K562 (cell line): ENCODE data around the gene ANAPC2. TPM values are rescaled to one million over a fixed set of nuclear protein-coding genes. Genes with fewer than 3 reads are reported as not detected.

ENCODE experiments used
- ARID1B ChIP-seq: fragments of 450-650 bp; IDR thresholded peaks from 2 replicates; pipeline ENCODE4 v1.6.1; 2016; ENCODE audit warnings: antibody characterized with exemption, mild to moderate bottlenecking, inconsistent platforms
- CHCHD3 ChIP-seq: fragments of 250-450 bp; sonication (Bioruptor Pico); IDR thresholded peaks from 2 replicates; pipeline ENCODE4 v2.1.2; 2022; ENCODE audit warnings: mild to moderate bottlenecking
- ELK1 ChIP-seq: sonication (generic); formaldehyde crosslinking; IDR thresholded peaks from 2 replicates; pipeline ENCODE4 v1.8.1; 2022; ENCODE audit warnings: missing genetic modification reagents
- FOXA1 ChIP-seq: fragments of 450-650 bp; IDR thresholded peaks from 2 replicates; pipeline ENCODE4 v1.6.1; 2016; ENCODE audit warnings: mild to moderate bottlenecking, borderline replicate concordance
- ID3 ChIP-seq, 2 experiments: fragments of 250-450 bp in 1 of 2; fragments of 450-650 bp in 1 of 2; sonication (Bioruptor Pico) in 1 of 2; IDR thresholded peaks; 2 replicates each; pipeline versions ENCODE4 v1.6.1 to v1.8.0; 2016 to 2021; ENCODE audit warnings: mild to moderate bottlenecking in 2 of 2, moderate library complexity in 2 of 2, missing compliant biosample characterization in 1 of 2, missing genetic modification characterization in 1 of 2
- KLF13 ChIP-seq: fragments of 450-650 bp; IDR thresholded peaks from 2 replicates; pipeline ENCODE4 v1.6.1; 2016; ENCODE audit warnings: missing genetic modification characterization, low read depth, mild to moderate bottlenecking, missing compliant biosample characterization, moderate library complexity, borderline replicate concordance
- MBD2 ChIP-seq: sonication (generic); IDR thresholded peaks from 2 replicates; pipeline ENCODE4 v1.6.1; 2016; ENCODE audit warnings: low read depth, borderline replicate concordance
- NFIC ChIP-seq: fragments of 450-650 bp; IDR thresholded peaks from 2 replicates; pipeline ENCODE4 v1.6.1; 2017; ENCODE audit warnings: mild to moderate bottlenecking, inconsistent platforms
- PPARD ChIP-seq: fragments of 250-450 bp; sonication (Bioruptor Pico); IDR thresholded peaks from 2 replicates; pipeline ENCODE4 v1.8.0; 2022; ENCODE audit warnings: inconsistent platforms, mild to moderate bottlenecking, moderate library complexity
- PRMT5 ChIP-seq: sonication (generic); formaldehyde crosslinking; IDR thresholded peaks from 2 replicates; pipeline ENCODE4 v1.5.0; 2020; ENCODE audit warnings: missing genetic modification reagents
- PYGO2 ChIP-seq: fragments of 450-650 bp; IDR thresholded peaks from 2 replicates; pipeline ENCODE4 v1.6.1; 2016; ENCODE audit warnings: mild to moderate bottlenecking, missing genetic modification characterization, moderate library complexity, missing compliant biosample characterization
- SMAD1 ChIP-seq: fragments of 150-350 bp; IDR thresholded peaks from 2 replicates; pipeline ENCODE4 v1.6.1; 2014; ENCODE audit warnings: low read length, low read depth; ENCODE audit not compliant: partially characterized antibody
- SOX6 ChIP-seq: fragments of 450-650 bp; IDR thresholded peaks from 2 replicates; pipeline ENCODE4 v1.6.1; 2014; ENCODE audit warnings: mild to moderate bottlenecking
- TRIM28 ChIP-seq: fragments of 450-650 bp; IDR thresholded peaks from 2 replicates; pipeline ENCODE4 v1.6.1; 2017
- ZNF311 ChIP-seq: fragments of 250-450 bp; sonication (Bioruptor Pico); IDR thresholded peaks from 2 replicates; pipeline ENCODE4 v1.4.0; 2020; ENCODE audit warnings: mild to moderate bottlenecking, moderate library complexity
- polyA plus RNA-seq, 8 experiments: library from polyadenylated mRNA; depleted of rRNA in 4 of 8; stranded (reverse) in 5 of 8; unstranded in 3 of 8; fragments of >200 nt; fragmentation: Nextera tagmentation in 2 of 8; fragmentation: Illumina TruSeq in 1 of 8; extraction: Ambion mirVana in 2 of 8; extraction: Trizol in 1 of 8; gene quantifications; 2 replicates each; pipeline versions ENCODE4 v1.2.1 to v1.2.3, GENCODE V29; 2011 to 2014; ENCODE audit warnings: inconsistent platforms in 1 of 8, missing spikeins in 1 of 8
- total RNA-seq, 7 experiments: library from RNA; depleted of rRNA in 6 of 7; stranded (reverse); fragments of >200 nt in 6 of 7; fragmentation: Illumina TruSeq in 2 of 7; extraction: Trizol in 2 of 7; gene quantifications; 2 replicates each; pipeline versions ENCODE4 v1.2.1 to v1.2.3, GENCODE V29; 2011 to 2021; ENCODE audit warnings: low replicate concordance in 1 of 7
- TF ChIP-seq, protein P1 (sequence below): sonication (generic); formaldehyde crosslinking; IDR thresholded peaks from 2 replicates; pipeline ENCODE4 v1.8.1; 2022; ENCODE audit warnings: missing genetic modification reagents
- TF ChIP-seq, protein P2 (sequence below): fragments of 450-650 bp; IDR thresholded peaks from 2 replicates; pipeline ENCODE4 v1.6.1; 2016
- TF ChIP-seq, protein P3 (sequence below), 2 experiments: fragments of 450-650 bp in 1 of 2; sonication (generic) in 1 of 2; formaldehyde crosslinking; conservative IDR thresholded peaks; 2 replicates each; pipeline versions ENCODE4 v1.4.0 to v1.8.1; 2020 to 2022; ENCODE audit warnings: mild to moderate bottlenecking in 1 of 2, missing genetic modification reagents in 1 of 2
- TF ChIP-seq, protein P4 (sequence below): IDR thresholded peaks from 3 replicates; pipeline ENCODE4 v1.6.1; 2011; ENCODE audit warnings: borderline replicate concordance, mild to moderate bottlenecking, moderate library complexity; ENCODE audit not compliant: insufficient read length; ENCODE audit errors: extremely low read depth

The ANAPC2 gene
- total and polyA plus RNA-seq, 9 of the 15 experiments (the other 6 are each of a cell fraction or from before 2014, with no cell fraction given), result 0.11 to 56.5 (median 17.1) TPM; not detected in 1

- no peak; the same call in 1 of the 2 replicates for TF ChIP-seq TRIM28
- TF ChIP-seq KLF13, result no peak; the same call in 1 of the 2 replicates
- peak; percentile 59; the same call in 1 of the 2 replicates for TF ChIP-seq SOX6
- TF ChIP-seq MBD2, result peak; percentile 88
- no peak for TF ChIP-seq ZNF311 (CRISPR knock-in tag)
- TF ChIP-seq, protein P1, sequence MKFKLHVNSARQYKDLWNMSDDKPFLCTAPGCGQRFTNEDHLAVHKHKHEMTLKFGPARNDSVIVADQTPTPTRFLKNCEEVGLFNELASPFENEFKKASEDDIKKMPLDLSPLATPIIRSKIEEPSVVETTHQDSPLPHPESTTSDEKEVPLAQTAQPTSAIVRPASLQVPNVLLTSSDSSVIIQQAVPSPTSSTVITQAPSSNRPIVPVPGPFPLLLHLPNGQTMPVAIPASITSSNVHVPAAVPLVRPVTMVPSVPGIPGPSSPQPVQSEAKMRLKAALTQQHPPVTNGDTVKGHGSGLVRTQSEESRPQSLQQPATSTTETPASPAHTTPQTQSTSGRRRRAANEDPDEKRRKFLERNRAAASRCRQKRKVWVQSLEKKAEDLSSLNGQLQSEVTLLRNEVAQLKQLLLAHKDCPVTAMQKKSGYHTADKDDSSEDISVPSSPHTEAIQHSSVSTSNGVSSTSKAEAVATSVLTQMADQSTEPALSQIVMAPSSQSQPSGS, result 0 out of 2 replicates have a peak, but pooled peaks have one; percentile 62
- peak; percentile 32; the same call in 1 of the 2 replicates for TF ChIP-seq ARID1B
- no peak for TF ChIP-seq CHCHD3 (CRISPR knock-in tag)
- no peak for TF ChIP-seq ELK1 (CRISPR knock-in tag)
- TF ChIP-seq SMAD1, result peak; percentile 5
- no peak for TF ChIP-seq FOXA1
- peak; percentile 61 for TF ChIP-seq NFIC
- TF ChIP-seq, protein P2, sequence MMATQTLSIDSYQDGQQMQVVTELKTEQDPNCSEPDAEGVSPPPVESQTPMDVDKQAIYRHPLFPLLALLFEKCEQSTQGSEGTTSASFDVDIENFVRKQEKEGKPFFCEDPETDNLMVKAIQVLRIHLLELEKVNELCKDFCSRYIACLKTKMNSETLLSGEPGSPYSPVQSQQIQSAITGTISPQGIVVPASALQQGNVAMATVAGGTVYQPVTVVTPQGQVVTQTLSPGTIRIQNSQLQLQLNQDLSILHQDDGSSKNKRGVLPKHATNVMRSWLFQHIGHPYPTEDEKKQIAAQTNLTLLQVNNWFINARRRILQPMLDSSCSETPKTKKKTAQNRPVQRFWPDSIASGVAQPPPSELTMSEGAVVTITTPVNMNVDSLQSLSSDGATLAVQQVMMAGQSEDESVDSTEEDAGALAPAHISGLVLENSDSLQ, result no peak; the same call in 1 of the 2 replicates
- no peak for TF ChIP-seq PRMT5 (CRISPR knock-in tag)
- TF ChIP-seq, protein P3, sequence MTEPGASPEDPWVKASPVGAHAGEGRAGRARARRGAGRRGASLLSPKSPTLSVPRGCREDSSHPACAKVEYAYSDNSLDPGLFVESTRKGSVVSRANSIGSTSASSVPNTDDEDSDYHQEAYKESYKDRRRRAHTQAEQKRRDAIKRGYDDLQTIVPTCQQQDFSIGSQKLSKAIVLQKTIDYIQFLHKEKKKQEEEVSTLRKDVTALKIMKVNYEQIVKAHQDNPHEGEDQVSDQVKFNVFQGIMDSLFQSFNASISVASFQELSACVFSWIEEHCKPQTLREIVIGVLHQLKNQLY (CRISPR knock-in tag; conservative IDR thresholded peaks at IDR 0.05), result no peak
- no peak for TF ChIP-seq PYGO2 (tag)
- TF ChIP-seq, protein P4, sequence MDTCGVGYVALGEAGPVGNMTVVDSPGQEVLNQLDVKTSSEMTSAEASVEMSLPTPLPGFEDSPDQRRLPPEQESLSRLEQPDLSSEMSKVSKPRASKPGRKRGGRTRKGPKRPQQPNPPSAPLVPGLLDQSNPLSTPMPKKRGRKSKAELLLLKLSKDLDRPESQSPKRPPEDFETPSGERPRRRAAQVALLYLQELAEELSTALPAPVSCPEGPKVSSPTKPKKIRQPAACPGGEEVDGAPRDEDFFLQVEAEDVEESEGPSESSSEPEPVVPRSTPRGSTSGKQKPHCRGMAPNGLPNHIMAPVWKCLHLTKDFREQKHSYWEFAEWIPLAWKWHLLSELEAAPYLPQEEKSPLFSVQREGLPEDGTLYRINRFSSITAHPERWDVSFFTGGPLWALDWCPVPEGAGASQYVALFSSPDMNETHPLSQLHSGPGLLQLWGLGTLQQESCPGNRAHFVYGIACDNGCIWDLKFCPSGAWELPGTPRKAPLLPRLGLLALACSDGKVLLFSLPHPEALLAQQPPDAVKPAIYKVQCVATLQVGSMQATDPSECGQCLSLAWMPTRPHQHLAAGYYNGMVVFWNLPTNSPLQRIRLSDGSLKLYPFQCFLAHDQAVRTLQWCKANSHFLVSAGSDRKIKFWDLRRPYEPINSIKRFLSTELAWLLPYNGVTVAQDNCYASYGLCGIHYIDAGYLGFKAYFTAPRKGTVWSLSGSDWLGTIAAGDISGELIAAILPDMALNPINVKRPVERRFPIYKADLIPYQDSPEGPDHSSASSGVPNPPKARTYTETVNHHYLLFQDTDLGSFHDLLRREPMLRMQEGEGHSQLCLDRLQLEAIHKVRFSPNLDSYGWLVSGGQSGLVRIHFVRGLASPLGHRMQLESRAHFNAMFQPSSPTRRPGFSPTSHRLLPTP, result no peak
- TF ChIP-seq PPARD (CRISPR knock-in tag), result no peak
- no peak for TF ChIP-seq ID3 (CRISPR knock-in tag; IDR thresholded peaks at IDR 0.05)
- TF ChIP-seq ID3 (tag; IDR thresholded peaks at IDR 0.05), result 0 out of 2 replicates have a peak, but pooled peaks have one; percentile 64
Observed at GRCh38 chr9:137188490-137189296, at the start of gene ANAPC2, which contains the start of gene SSNA1 (continued).
